ENCODE data around the gene TFB2M. TPM values are rescaled to one million over a fixed set of nuclear protein-coding genes. Genes with fewer than 3 reads are reported as not detected.

TFB2M gene
- total RNA-seq, 4 donors from 2014 or later, result 9.1 to 12.9 (median 11.4) TPM

DNA sequence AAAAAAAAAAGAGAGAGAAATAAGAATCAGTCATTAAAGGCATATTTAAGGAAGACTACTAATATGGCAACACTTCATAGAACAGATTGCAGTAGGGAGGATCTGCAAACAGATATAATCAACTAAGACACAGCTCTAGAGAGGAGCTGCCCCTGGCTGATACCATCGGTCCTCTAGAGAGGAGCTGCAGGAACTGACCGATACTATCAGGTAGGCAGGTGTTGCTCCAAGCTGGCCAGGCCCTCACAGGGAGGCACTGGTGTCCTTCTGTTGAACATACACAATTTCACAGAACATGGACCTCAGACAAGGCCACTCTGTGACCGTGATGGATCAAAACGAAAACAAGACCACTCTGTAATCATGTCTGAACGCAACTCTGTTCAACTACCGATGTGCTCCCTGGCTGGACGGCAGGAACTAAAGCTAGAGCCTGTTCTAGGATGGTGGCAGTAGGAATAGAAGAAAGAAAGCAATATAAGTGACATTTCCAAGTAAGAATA is 74.5 kb downstream of the TFB2M start:
- no peak for TF ChIP-seq POLR2A (IDR thresholded peaks at IDR 0.05; ENCODE audit: low read depth)
- TF ChIP-seq CTCF (IDR thresholded peaks at IDR 0.05), result no peak
- TF ChIP-seq EP300 (IDR thresholded peaks at IDR 0.05), result no peak
- no peak for TF ChIP-seq POLR2AphosphoS5 (IDR thresholded peaks at IDR 0.05)
- Histone ChIP-seq H3K4me3 (no peak overlapping the region), H3K4me1 (peaks cover 5 to 9% (median 7%) of the 10 kb centered on the region in 4 donors), H3K36me3 (no peaks in the 10 kb centered on the region), H3K9me3 (no peaks in the 10 kb centered on the region), H3K27me3 (no peaks in the 10 kb centered on the region), H3K27ac (replicated peaks in 1 of 4) (no peak overlapping the region)
- no peak for DNase-seq (ENCODE audit: extremely low spot score)
- WGBS, result 87% methylated on average over 7 of the region's 7 CpGs
- intact Hi-C loops (cut with DNase I), result loop anchor here (5.0 to 10.0 kb wide), 3 partner anchors 263 to 1339 kb away; partner anchors contain the start of gene KIF26B

Small RNA genes lying within 50 kb of the gene (small RNA-seq; reads per million reads assigned to genes)
- gene AL356583.2, result 0 reads per million in 3 donors

Other genes starting within 250 kb of the TFB2M start
- 10 to 100 TPM; 12.0 to 15.0 (median 13.2) TPM for gene SMYD3, start 59.0 kb downstream of the TFB2M start, total RNA-seq
- gene CNST, start 195 bp upstream of the TFB2M start, total RNA-seq, result 10 to 100 TPM; 55.4 to 74.7 (median 61.9) TPM
- gene SCCPDH, start 158.1 kb upstream of the TFB2M start, total RNA-seq, result 10 to 100 TPM; 19.4 to 25.5 (median 23.8) TPM

Data from esophagus muscularis mucosa (tissue), 4 donors.